SK-N-SH treated with all-trans-retinoic acid at 6 μM for 48 hours (cell line): Measurements from ENCODE around the gene ARHGAP30.

Experiments used
- ATAC-seq: fragments of 200-7000 bp; cut with Tn5 transposase; 3 replicates; pipeline ENCODE4 v1.9.1; 2020; ENCODE audit warnings: mild to moderate bottlenecking, moderate library complexity
- ARNTL ChIP-seq: fragments of 450-650 bp; formaldehyde crosslinking; IDR thresholded peaks from 2 replicates; pipeline ENCODE4 v1.5.0; 2020; ENCODE audit warnings: low read depth, mild to moderate bottlenecking, moderate library complexity, borderline replicate concordance
- BACH2 ChIP-seq: fragments of 250-450 bp; sonication (Bioruptor Pico); IDR thresholded peaks from 2 replicates; pipeline ENCODE4 v1.9.0; 2021; ENCODE audit warnings: mild to moderate bottlenecking, borderline replicate concordance
- CSDC2 ChIP-seq: fragments of 250-450 bp; sonication (Bioruptor Pico); IDR thresholded peaks from 2 replicates; pipeline ENCODE4 v1.5.0; 2020; ENCODE audit warnings: mild to moderate bottlenecking, moderate library complexity
- GLIS3 ChIP-seq: fragments of 250-450 bp; sonication (Bioruptor Pico); IDR thresholded peaks from 2 replicates; pipeline ENCODE4 v1.5.0; 2020; ENCODE audit warnings: mild to moderate bottlenecking, moderate library complexity
- ISL1 ChIP-seq: fragments of 250-450 bp; sonication (Bioruptor Pico); IDR thresholded peaks from 2 replicates; pipeline ENCODE4 v2.1.2; 2022; ENCODE audit warnings: mild to moderate bottlenecking, moderate library complexity
- PPARA ChIP-seq: fragments of 250-450 bp; sonication (Bioruptor Pico); IDR thresholded peaks from 2 replicates; pipeline ENCODE4 v1.5.0; 2020; ENCODE audit warnings: mild to moderate bottlenecking, borderline replicate concordance
- RARB ChIP-seq: fragments of 250-450 bp; sonication (Bioruptor Pico); IDR thresholded peaks from 2 replicates; pipeline ENCODE4 v1.8.0; 2021; ENCODE audit warnings: mild to moderate bottlenecking, moderate library complexity
- SNAI2 ChIP-seq: fragments of 250-450 bp; sonication (Bioruptor Pico); IDR thresholded peaks from 2 replicates; pipeline ENCODE4 v1.5.0; 2020; ENCODE audit warnings: mild to moderate bottlenecking, moderate library complexity
- TCF4 ChIP-seq: fragments of 250-450 bp; sonication (Bioruptor Pico); IDR thresholded peaks from 2 replicates; pipeline ENCODE4 v1.8.0; 2021; ENCODE audit warnings: mild to moderate bottlenecking, moderate library complexity, borderline replicate concordance
- TOX ChIP-seq: fragments of 250-450 bp; sonication (Bioruptor Pico); IDR thresholded peaks from 2 replicates; pipeline ENCODE4 v1.8.0; 2021; ENCODE audit warnings: mild to moderate bottlenecking, moderate library complexity, borderline replicate concordance
- ZC3H10 ChIP-seq: fragments of 250-450 bp; sonication (Bioruptor Pico); IDR thresholded peaks from 2 replicates; pipeline ENCODE4 v1.5.1; 2021; ENCODE audit warnings: mild to moderate bottlenecking, moderate library complexity
- ZFP3 ChIP-seq: fragments of 250-450 bp; sonication (Bioruptor Pico); IDR thresholded peaks from 2 replicates; pipeline ENCODE4 v1.5.0; 2020; ENCODE audit warnings: mild to moderate bottlenecking, moderate library complexity
- ZFP30 ChIP-seq: fragments of 450-650 bp; formaldehyde crosslinking; IDR thresholded peaks from 2 replicates; pipeline ENCODE4 v1.5.0; 2022; ENCODE audit warnings: mild to moderate bottlenecking, moderate library complexity
- ZNF565 ChIP-seq: fragments of 450-650 bp; formaldehyde crosslinking; conservative IDR thresholded peaks from 2 replicates; pipeline ENCODE4 v1.5.0; 2020; ENCODE audit warnings: low read depth, mild to moderate bottlenecking, moderate library complexity
- ZNF70 ChIP-seq: fragments of 450-650 bp; formaldehyde crosslinking; IDR thresholded peaks from 2 replicates; pipeline ENCODE4 v1.5.0; 2020; ENCODE audit warnings: mild to moderate bottlenecking, moderate library complexity
- ZNF8 ChIP-seq: fragments of 450-650 bp; formaldehyde crosslinking; IDR thresholded peaks from 2 replicates; pipeline ENCODE4 v1.5.0; 2020; ENCODE audit warnings: mild to moderate bottlenecking, moderate library complexity
- TF ChIP-seq, protein P1 (sequence below): fragments of 250-450 bp; sonication (Bioruptor Pico); IDR thresholded peaks from 2 replicates; pipeline ENCODE4 v1.8.0; 2021; ENCODE audit warnings: low read depth, mild to moderate bottlenecking, moderate library complexity, borderline replicate concordance
- TF ChIP-seq, protein P2 (sequence below): fragments of 250-450 bp; sonication (Bioruptor Pico); IDR thresholded peaks from 2 replicates; pipeline ENCODE4 v1.5.0; 2020; ENCODE audit warnings: mild to moderate bottlenecking, moderate library complexity
- TF ChIP-seq, protein P3 (sequence below): fragments of 250-450 bp; sonication (Bioruptor Pico); IDR thresholded peaks from 2 replicates; pipeline ENCODE4 v1.8.0; 2020; ENCODE audit warnings: mild to moderate bottlenecking, moderate library complexity, borderline replicate concordance
- TF ChIP-seq, protein P4 (sequence below): fragments of 250-450 bp; sonication (Bioruptor Pico); IDR thresholded peaks from 2 replicates; pipeline ENCODE4 v1.5.1; 2021; ENCODE audit warnings: mild to moderate bottlenecking, moderate library complexity

Gene ARHGAP30

DNA sequence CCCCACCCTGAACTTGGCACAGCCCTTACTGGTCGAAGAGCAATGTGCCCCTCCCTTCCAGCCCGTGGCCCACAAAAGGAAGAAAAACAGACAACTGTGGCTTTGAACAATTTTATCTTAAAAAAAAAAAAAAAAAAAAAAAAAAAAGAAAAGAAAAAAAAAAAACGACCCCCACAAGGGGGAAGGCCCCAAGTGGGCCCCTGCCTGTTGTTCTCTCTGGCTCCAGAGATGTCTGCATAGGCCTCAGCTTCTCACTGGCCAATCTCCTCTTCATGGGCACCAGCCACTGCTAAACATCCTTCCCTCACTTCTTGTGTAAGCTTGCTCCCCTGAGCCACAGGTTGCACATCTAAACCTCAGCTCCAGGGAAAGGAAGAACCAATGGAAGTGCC lies 30.5 kb downstream of the ARHGAP30 start:
- TF ChIP-seq ARNTL (no peak), ISL1 (no peak), RARB (CRISPR knock-in tag) (no peak), ZFP30 (no peak), TOX (no peak), ZNF70 (no peak), ZNF8 (CRISPR knock-in tag) (no peak)
- TF ChIP-seq, protein P1, sequence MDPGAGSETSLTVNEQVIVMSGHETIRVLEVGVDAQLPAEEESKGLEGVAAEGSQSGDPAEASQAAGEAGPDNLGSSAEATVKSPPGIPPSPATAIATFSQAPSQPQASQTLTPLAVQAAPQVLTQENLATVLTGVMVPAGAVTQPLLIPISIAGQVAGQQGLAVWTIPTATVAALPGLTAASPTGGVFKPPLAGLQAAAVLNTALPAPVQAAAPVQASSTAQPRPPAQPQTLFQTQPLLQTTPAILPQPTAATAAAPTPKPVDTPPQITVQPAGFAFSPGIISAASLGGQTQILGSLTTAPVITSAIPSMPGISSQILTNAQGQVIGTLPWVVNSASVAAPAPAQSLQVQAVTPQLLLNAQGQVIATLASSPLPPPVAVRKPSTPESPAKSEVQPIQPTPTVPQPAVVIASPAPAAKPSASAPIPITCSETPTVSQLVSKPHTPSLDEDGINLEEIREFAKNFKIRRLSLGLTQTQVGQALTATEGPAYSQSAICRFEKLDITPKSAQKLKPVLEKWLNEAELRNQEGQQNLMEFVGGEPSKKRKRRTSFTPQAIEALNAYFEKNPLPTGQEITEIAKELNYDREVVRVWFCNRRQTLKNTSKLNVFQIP: no peak

DNA sequence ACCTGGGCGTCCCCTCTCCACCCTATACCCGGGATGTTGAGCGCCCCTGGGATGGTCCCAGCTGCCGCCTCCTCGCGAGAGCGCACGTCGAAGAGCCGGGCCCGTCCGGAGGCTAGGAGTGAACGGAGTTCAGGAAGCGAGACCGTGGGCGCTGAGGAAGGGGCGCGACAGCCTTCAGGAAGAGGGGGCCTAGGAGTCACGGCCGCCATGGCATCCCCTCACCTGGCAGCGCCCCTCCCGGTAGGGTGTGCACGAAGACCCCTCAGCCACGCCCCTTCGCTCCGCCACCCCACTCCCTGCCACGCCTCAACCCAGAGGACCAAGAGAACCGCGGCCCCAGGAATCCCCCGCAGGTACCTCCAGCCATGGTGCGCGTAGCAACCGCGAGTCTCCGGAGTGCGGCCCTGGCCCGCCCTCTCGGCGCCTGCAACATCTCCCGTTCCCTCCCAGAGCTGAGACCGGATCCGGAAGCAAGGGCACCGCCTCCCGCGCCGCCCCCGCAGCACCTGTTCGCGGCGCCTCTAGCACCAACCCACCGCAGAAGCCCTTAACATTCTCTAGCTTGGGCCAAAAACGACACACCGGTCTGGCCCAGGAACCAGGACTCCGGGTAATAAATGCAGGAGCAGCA lies 31.1 kb downstream of the ARHGAP30 start, which contains the start of gene TSTD1:
Gene TSTD1, minus strand, starts transcription at position 442 of the 631 bp plus-strand sequence. Its CDS starts 75 bp downstream, at position 367.
- TF ChIP-seq ZNF70 (no peak), RARB (CRISPR knock-in tag) (0 out of 2 replicates have a peak, but pooled peaks have one; percentile 23)
- ATAC-seq: peak; percentile 87

More for the DNA sequence above, 30.5 kb downstream of the ARHGAP30 start:
- ATAC-seq: no peak

DNA sequence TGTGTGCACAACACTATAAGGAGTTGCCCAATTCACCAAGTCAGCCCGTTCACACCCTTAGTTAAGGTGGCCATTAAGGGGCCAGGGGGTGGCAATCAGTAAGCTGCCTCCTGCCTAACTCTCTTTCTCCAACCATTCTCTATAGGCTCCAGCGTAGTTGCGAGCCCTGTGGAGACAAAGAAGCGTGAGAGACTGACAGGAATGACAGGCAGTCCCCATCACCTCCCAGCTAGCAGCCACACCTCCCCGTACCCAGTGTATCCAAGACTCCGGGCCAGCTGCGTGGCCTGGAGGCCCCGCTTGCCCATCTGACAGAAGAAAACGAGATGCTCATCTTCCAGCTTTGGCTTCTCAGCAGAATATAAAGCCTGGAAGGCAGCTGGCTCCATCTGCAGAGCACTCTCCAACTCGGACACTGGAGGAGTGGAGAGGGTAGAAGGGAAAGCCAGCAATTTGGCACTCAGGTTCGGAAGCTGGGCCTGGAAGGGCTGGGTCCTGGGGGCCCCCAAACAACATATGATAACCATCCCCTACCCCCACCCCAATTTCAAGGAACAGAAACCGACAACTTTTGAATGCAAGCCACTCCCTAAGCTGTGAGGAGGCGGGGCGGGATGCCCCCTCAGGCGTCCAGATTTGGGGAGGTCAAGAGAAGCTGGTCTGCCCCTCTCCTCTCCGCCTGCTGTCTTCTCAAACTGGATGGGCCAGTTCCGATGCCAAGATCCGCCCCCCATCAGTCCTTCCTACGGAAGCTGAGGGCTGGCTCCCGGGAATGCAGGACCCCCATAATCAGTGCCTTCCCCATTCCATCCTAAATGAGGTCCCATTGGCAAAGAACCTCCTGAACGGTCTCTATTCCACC lies 31.8 kb downstream of the ARHGAP30 start:
- peak; percentile 17 for ATAC-seq
- TF ChIP-seq, protein P2, sequence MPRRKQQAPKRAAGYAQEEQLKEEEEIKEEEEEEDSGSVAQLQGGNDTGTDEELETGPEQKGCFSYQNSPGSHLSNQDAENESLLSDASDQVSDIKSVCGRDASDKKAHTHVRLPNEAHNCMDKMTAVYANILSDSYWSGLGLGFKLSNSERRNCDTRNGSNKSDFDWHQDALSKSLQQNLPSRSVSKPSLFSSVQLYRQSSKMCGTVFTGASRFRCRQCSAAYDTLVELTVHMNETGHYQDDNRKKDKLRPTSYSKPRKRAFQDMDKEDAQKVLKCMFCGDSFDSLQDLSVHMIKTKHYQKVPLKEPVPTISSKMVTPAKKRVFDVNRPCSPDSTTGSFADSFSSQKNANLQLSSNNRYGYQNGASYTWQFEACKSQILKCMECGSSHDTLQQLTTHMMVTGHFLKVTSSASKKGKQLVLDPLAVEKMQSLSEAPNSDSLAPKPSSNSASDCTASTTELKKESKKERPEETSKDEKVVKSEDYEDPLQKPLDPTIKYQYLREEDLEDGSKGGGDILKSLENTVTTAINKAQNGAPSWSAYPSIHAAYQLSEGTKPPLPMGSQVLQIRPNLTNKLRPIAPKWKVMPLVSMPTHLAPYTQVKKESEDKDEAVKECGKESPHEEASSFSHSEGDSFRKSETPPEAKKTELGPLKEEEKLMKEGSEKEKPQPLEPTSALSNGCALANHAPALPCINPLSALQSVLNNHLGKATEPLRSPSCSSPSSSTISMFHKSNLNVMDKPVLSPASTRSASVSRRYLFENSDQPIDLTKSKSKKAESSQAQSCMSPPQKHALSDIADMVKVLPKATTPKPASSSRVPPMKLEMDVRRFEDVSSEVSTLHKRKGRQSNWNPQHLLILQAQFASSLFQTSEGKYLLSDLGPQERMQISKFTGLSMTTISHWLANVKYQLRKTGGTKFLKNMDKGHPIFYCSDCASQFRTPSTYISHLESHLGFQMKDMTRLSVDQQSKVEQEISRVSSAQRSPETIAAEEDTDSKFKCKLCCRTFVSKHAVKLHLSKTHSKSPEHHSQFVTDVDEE (CRISPR knock-in tag): no peak
- no peak for TF ChIP-seq TCF4
- TF ChIP-seq ZC3H10 (CRISPR knock-in tag): no peak
- TF ChIP-seq, protein P3, sequence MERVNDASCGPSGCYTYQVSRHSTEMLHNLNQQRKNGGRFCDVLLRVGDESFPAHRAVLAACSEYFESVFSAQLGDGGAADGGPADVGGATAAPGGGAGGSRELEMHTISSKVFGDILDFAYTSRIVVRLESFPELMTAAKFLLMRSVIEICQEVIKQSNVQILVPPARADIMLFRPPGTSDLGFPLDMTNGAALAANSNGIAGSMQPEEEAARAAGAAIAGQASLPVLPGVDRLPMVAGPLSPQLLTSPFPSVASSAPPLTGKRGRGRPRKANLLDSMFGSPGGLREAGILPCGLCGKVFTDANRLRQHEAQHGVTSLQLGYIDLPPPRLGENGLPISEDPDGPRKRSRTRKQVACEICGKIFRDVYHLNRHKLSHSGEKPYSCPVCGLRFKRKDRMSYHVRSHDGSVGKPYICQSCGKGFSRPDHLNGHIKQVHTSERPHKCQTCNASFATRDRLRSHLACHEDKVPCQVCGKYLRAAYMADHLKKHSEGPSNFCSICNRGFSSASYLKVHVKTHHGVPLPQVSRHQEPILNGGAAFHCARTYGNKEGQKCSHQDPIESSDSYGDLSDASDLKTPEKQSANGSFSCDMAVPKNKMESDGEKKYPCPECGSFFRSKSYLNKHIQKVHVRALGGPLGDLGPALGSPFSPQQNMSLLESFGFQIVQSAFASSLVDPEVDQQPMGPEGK: no peak
- no peak for TF ChIP-seq ZNF565 (CRISPR knock-in tag)
- TF ChIP-seq ZFP30: no peak
- no peak for TF ChIP-seq SNAI2
- TF ChIP-seq ZNF8 (CRISPR knock-in tag): no peak

DNA sequence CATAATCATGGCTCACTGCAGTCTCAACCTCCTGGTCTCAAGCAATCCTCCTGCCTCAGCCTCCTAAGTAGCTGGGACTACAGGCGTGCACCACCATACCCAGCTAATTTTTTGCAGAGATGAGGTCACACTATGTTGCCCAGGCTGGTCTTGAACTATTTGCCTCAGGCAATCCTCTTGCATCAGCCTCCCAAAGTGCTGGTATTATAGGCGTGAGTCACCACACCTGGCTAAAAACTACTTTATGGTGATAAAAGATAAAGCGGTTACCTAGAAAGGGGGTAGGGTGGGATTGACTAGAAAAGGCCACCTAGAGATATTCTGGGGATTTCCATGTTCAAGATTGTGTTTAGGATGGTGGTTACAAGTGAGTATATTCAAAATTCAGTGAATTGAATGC lies 35.9 kb downstream of the ARHGAP30 start:
- ATAC-seq: no peak
- TF ChIP-seq ZFP3 (CRISPR knock-in tag) (no peak), TCF4 (no peak), GLIS3 (CRISPR knock-in tag) (no peak), PPARA (CRISPR knock-in tag) (no peak), ZFP30 (no peak), ZNF70 (no peak), ISL1 (no peak), CSDC2 (CRISPR knock-in tag) (no peak), BACH2 (CRISPR knock-in tag) (no peak), ZC3H10 (CRISPR knock-in tag) (no peak), ARNTL (no peak), SNAI2 (no peak), TOX (no peak)
- TF ChIP-seq, protein P2 (CRISPR knock-in tag): no peak
- TF ChIP-seq, protein P4, sequence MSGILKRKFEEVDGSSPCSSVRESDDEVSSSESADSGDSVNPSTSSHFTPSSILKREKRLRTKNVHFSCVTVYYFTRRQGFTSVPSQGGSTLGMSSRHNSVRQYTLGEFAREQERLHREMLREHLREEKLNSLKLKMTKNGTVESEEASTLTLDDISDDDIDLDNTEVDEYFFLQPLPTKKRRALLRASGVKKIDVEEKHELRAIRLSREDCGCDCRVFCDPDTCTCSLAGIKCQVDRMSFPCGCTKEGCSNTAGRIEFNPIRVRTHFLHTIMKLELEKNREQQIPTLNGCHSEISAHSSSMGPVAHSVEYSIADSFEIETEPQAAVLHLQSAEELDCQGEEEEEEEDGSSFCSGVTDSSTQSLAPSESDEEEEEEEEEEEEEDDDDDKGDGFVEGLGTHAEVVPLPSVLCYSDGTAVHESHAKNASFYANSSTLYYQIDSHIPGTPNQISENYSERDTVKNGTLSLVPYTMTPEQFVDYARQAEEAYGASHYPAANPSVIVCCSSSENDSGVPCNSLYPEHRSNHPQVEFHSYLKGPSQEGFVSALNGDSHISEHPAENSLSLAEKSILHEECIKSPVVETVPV (CRISPR knock-in tag): no peak
